Spleen (tissue), 7 donors: ENCODE measurements around the gene PPME1.

Source experiments
- POLR2A ChIP-seq, 3 donors: fragments of 450-650 bp; IDR thresholded peaks; one replicate each; pipeline ENCODE4 v1.5.1; 2017; ENCODE audit warnings: antibody characterized with exemption in 3 of 3, mild to moderate bottlenecking in 1 of 3
- TF ChIP-seq, protein P1 (sequence below), 11 experiments: fragments of 200-600 bp in 7 of 11; fragments of 450-650 bp in 4 of 11; sonication (generic) in 4 of 11; IDR thresholded peaks in 8 of 11; conservative IDR thresholded peaks in 3 of 11; 1 replicate in 7 of 11; 2 replicates in 4 of 11; pipeline versions ENCODE4 v1.4.0 to v1.8.0; 2016 to 2021; ENCODE audit warnings: antibody characterized with exemption in 11 of 11, inconsistent platforms in 4 of 11, mild to moderate bottlenecking in 1 of 11
- donor health status: DM: no; HTN: no; CAD: no; lungs with moderate emphysema.
- donor health status: DM: no; HTN: no; CAD: no.
- donor health status: DM: no; HTN: no; CAD: no.

DNA sequence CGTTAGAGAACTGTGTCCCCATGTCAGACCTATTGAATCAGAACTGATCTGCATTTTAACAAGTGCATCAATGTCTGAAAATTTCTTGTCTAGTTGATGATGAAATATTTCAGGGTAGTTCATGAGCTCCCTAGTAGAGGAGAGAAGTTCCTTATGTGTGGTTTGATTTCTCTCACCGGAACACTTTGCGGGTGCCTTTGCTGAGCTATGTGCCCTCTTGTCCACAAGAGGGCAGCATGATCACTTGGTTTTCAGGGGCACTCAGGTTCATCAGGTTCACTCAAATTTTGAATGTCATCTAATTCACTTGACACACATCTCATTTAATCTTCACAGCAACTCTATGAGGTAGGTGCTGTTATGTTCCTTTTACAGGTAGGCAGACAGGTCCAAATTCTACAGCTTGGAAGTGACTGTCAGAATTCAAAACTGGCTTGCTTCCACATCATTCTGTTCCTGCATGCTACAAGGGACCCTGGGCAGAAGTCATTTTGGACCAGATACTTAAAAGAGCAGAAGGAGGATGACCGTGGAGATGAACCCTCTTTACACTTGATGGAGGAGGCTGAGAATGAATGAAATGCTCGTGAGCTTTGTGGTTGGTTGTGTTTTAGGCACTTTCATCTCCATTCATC lies 84.8 kb downstream of the PPME1 start:
- TF ChIP-seq, protein P1, sequence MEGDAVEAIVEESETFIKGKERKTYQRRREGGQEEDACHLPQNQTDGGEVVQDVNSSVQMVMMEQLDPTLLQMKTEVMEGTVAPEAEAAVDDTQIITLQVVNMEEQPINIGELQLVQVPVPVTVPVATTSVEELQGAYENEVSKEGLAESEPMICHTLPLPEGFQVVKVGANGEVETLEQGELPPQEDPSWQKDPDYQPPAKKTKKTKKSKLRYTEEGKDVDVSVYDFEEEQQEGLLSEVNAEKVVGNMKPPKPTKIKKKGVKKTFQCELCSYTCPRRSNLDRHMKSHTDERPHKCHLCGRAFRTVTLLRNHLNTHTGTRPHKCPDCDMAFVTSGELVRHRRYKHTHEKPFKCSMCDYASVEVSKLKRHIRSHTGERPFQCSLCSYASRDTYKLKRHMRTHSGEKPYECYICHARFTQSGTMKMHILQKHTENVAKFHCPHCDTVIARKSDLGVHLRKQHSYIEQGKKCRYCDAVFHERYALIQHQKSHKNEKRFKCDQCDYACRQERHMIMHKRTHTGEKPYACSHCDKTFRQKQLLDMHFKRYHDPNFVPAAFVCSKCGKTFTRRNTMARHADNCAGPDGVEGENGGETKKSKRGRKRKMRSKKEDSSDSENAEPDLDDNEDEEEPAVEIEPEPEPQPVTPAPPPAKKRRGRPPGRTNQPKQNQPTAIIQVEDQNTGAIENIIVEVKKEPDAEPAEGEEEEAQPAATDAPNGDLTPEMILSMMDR (IDR thresholded peaks at IDR 0.05 in 8 of 11, conservative IDR thresholded peaks at IDR 0.05 in 3 of 11) = peak; percentile 61 to 96 (median 89)
- TF ChIP-seq POLR2A (IDR thresholded peaks at IDR 0.05) = no peak
